ENCODE results near the gene PMEL.

- TF ChIP-seq GATA2 (IDR thresholded peaks at IDR 0.05; ENCODE audit: low read depth, low read length) = no peak
- TF ChIP-seq GATA3 (IDR thresholded peaks at IDR 0.05; ENCODE audit: low read depth, low read length) = no peak
Observed at GRCh38 chr12:55972456-55972855, 6.6 kb upstream of the PMEL start.
